Activated CD4-positive, CD25-positive, alpha-beta regulatory T cell treated with anti-CD3 and anti-CD28 coated beads, Interleukin-2, amount 50 U/mL, for 72 hours (primary cell): ENCODE results near the gene CASD1.

ENCODE experiments used
- DNase-seq: peaks from one replicate; pipeline ENCODE4 v3.0.0; 2021

CASD1 gene

GRCh38 chr7:94509264-94509886 lies at the start of gene CASD1:
Gene CASD1, plus strand, starts transcription at chr7:94509809. Its CDS starts 276 bp downstream, at chr7:94510085.
- peak; percentile 72 for DNase-seq

GRCh38 chr7:94466516-94466915 lies 43.1 kb upstream of the CASD1 start:
- no peak for DNase-seq

- no peak for DNase-seq
Measured at GRCh38 chr7:94471604-94472003, 38.0 kb upstream of the CASD1 start.

- DNase-seq = no peak
Measured at GRCh38 chr7:94472608-94473007, 37.0 kb upstream of the CASD1 start.

- no peak for DNase-seq
Measured at GRCh38 chr7:94476251-94476840, 33.3 kb upstream of the CASD1 start.

- no peak for DNase-seq
Measured at GRCh38 chr7:94477878-94478277, 31.7 kb upstream of the CASD1 start.

- DNase-seq = no peak
Measured at GRCh38 chr7:94478648-94479214, 30.9 kb upstream of the CASD1 start.

- no peak for DNase-seq
Measured at GRCh38 chr7:94481279-94481678, 28.3 kb upstream of the CASD1 start.

- no peak for DNase-seq
Measured at GRCh38 chr7:94482796-94483195, 26.8 kb upstream of the CASD1 start.

GRCh38 chr7:94483843-94484242 lies 25.8 kb upstream of the CASD1 start:
- DNase-seq = no peak

- no peak for DNase-seq
Measured at GRCh38 chr7:94486216-94486615, 23.4 kb upstream of the CASD1 start.

GRCh38 chr7:94491410-94491809 lies 18.2 kb upstream of the CASD1 start:
- no peak for DNase-seq

- no peak for DNase-seq
Measured at GRCh38 chr7:94492601-94493000, 17.0 kb upstream of the CASD1 start.

- DNase-seq = no peak
Measured at GRCh38 chr7:94497874-94498670, 11.5 kb upstream of the CASD1 start.

GRCh38 chr7:94498918-94499317 lies 10.7 kb upstream of the CASD1 start:
- no peak for DNase-seq

- DNase-seq = no peak
Measured at GRCh38 chr7:94507462-94507861, 2.1 kb upstream of the CASD1 start.

GRCh38 chr7:94507962-94508361 lies 1.6 kb upstream of the CASD1 start:
- no peak for DNase-seq

- peak; percentile 71 for DNase-seq
Measured at GRCh38 chr7:94509887-94510581, 425 bp downstream of the CASD1 start.

- peak; percentile 45 for DNase-seq
Measured at GRCh38 chr7:94510582-94511496, 1.2 kb downstream of the CASD1 start.

- no peak for DNase-seq
Measured at GRCh38 chr7:94511718-94512117, 2.1 kb downstream of the CASD1 start.

GRCh38 chr7:94512735-94513564 lies 3.3 kb downstream of the CASD1 start:
- DNase-seq = no peak
